Erythroblast (primary cell): ENCODE results near the gene MARVELD3.

Source experiments
- GATA1 ChIP-seq: IDR thresholded peaks from 2 replicates; pipeline ENCODE4 v1.6.1; 2011; ENCODE audit warnings: low read depth, mild to moderate bottlenecking, control low read depth, low read length, moderate library complexity
- POLR2A ChIP-seq: IDR thresholded peaks from 2 replicates; pipeline ENCODE4 v1.6.1; 2011; ENCODE audit warnings: mild to moderate bottlenecking, low read length

GRCh38 chr16:71659471-71659870 is 33.5 kb downstream of the MARVELD3 start:
- TF ChIP-seq POLR2A (no peak), GATA1 (no peak)
